Neural progenitor cell (in vitro differentiated cells): ENCODE results near the gene AK6.

Experiments used
- EZH2 ChIP-seq: fragments of 200-600 bp; sonication (generic); IDR thresholded peaks from 2 replicates; pipeline ENCODE4 v1.6.1; 2017; ENCODE audit warnings: antibody characterized with exemption, mild to moderate bottlenecking, moderate library complexity
- TF ChIP-seq, protein P1 (sequence below): fragments of 200-600 bp; sonication (generic); IDR thresholded peaks from 2 replicates; pipeline ENCODE4 v1.5.1; 2017; ENCODE audit warnings: antibody characterized with exemption, mild to moderate bottlenecking

DNA sequence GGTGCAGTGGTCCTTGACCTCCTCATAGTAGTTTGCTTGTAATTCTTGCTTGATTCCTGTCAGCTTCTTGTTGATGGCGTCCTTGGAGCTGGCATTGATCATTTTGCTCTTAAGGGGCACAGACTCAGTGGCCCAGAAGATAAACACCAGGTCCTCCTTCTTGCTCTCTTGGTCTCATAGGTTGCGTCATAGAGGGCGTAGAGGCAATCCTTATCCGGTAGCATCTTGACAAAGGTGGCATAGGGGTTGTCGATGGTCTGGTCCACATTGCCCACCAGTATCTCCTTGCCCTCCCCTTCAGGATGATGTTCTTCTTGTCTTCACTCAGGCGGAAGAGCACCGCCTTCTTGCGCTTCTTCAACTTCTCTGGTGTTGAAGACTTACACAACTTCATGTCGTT lies 55.9 kb downstream of the AK6 start:
- TF ChIP-seq, protein P1, sequence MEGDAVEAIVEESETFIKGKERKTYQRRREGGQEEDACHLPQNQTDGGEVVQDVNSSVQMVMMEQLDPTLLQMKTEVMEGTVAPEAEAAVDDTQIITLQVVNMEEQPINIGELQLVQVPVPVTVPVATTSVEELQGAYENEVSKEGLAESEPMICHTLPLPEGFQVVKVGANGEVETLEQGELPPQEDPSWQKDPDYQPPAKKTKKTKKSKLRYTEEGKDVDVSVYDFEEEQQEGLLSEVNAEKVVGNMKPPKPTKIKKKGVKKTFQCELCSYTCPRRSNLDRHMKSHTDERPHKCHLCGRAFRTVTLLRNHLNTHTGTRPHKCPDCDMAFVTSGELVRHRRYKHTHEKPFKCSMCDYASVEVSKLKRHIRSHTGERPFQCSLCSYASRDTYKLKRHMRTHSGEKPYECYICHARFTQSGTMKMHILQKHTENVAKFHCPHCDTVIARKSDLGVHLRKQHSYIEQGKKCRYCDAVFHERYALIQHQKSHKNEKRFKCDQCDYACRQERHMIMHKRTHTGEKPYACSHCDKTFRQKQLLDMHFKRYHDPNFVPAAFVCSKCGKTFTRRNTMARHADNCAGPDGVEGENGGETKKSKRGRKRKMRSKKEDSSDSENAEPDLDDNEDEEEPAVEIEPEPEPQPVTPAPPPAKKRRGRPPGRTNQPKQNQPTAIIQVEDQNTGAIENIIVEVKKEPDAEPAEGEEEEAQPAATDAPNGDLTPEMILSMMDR: no peak
- TF ChIP-seq EZH2: no peak
